HG02642 (cell line): Measurements from ENCODE around the gene CDH6.

Source experiments
- ATAC-seq: cut with Tn5 transposase; IDR thresholded peaks from one replicate; pipeline ENCODE4 v1.9.1; 2021; ENCODE audit warnings: mild to moderate bottlenecking; ENCODE audit not compliant: unreplicated experiment, poor library complexity

CDH6 gene

GRCh38 chr5:31238497-31238896 lies 45.0 kb downstream of the CDH6 start:
- no peak for ATAC-seq

- no peak for ATAC-seq
Observed at GRCh38 chr5:31244921-31245320, 51.4 kb downstream of the CDH6 start.

- no peak for ATAC-seq
Observed at GRCh38 chr5:31247381-31247780, 53.9 kb downstream of the CDH6 start.

- no peak for ATAC-seq
Observed at GRCh38 chr5:31250201-31250600, 56.7 kb downstream of the CDH6 start.

DNA sequence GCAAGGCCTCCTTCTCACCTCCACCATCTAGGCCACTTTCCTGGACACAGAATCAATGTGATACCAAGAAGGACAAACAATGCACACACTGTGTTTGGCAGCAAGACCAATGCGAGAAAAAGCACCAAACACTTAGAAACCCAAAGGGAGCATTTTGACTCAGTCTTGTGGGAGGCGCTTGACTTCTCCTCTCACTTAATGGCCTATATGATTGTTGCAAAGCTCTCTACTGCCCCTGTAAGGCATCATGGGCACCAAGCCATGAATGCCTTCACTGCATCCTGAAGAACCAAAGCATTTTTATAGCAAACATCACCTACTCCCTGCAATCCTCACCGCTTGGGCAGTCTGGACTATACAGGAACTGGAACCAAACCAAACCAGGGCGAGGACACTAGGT lies 57.5 kb downstream of the CDH6 start:
- ATAC-seq: no peak

GRCh38 chr5:31255041-31255440 lies 61.6 kb downstream of the CDH6 start:
- ATAC-seq: no peak

DNA sequence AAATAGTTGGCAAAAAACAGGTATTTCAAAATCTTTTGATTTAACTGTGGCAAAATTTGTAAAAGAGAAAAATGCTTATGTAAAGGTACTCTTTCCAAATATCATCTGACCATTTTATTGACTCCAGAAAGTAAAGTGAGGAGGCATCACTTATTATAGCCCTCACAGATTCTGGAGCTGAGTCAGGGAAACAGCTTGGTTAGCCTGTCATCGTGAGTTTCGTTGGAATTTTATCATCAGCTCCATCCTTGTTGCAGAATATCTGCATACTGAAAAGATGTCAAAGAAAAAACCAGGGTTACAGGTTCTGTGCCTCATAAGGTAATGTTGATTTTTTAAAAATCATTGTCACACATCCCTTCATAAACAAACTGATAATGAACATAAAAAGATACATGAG lies 74.8 kb downstream of the CDH6 start:
- no peak for ATAC-seq

GRCh38 chr5:31268686-31269085 lies 75.2 kb downstream of the CDH6 start:
- ATAC-seq: no peak

DNA sequence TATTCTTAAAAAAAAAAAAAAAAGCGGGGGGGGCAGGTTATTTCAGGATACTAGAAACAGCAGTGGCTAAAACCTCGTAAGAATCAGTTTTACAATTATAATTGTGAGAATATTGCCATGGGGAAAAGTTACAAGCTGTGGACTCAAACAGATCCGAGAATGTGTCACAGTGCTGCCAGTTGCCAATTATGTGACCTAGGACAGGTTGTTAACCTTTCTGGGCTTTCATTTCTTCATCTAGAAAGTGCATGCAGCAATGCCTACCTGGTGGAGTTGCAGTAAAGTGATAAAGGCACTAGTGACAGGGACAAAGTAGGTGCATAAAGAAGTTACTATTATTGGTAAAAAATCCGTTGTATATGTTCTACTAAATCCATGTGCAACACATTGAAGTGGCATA lies 75.8 kb downstream of the CDH6 start:
- no peak for ATAC-seq

DNA sequence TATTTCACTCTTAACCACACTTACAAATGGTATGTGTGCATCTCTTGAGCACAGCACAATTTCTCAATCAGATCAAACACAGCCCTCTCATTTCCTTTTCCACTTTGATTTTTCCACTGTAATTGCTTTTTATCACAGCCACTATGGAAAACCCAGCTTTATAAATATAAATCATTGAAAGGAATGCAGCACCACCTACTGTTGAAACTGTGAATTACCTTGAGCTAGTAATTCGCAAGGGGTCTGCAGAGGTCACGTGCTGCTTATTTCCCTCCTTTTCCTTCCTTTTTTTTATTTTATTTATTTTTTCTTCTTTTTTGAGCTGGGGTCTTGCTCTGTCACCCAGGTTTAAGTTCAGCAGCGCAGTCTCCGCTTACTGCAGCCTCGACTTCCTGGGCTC lies 76.9 kb downstream of the CDH6 start:
- ATAC-seq: no peak

DNA sequence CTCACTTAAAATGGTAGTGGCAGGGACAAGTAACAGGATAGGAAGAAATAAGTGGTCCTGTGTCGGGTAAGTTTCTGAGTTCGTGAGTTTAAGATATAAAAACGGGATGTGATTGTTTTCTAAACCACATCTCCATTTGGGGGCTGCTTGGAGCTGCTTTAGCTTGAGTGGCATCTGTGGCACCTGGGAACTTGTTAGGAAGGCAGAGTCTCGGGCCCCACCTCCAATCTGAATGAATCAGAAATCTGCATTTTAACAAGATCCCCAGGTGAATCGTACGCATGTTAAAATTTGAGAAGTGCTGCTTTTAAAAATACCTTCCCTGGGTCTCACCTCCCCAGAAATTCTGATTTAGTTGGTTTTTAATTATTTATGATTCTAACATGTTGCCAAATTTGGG lies 78.1 kb downstream of the CDH6 start:
- no peak for ATAC-seq

DNA sequence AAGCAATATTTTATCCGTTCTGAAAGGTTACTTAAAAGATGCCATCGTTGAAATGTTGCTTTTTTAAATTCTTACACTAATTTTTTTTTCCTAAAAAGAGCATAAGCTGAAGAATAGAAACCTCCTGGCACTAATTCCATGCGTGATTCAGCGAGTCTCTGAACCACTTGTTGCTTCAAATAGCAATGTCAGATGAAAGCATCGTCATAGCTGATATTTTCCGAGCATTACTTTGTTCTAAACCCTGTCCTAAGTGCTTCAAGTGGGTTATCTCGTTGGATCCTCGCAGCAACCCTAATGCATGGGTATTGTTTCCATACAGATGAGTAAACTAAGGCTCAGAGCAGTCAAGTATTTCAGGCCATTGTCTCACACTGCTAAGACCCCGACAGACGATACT lies 79.7 kb downstream of the CDH6 start:
- no peak for ATAC-seq

DNA sequence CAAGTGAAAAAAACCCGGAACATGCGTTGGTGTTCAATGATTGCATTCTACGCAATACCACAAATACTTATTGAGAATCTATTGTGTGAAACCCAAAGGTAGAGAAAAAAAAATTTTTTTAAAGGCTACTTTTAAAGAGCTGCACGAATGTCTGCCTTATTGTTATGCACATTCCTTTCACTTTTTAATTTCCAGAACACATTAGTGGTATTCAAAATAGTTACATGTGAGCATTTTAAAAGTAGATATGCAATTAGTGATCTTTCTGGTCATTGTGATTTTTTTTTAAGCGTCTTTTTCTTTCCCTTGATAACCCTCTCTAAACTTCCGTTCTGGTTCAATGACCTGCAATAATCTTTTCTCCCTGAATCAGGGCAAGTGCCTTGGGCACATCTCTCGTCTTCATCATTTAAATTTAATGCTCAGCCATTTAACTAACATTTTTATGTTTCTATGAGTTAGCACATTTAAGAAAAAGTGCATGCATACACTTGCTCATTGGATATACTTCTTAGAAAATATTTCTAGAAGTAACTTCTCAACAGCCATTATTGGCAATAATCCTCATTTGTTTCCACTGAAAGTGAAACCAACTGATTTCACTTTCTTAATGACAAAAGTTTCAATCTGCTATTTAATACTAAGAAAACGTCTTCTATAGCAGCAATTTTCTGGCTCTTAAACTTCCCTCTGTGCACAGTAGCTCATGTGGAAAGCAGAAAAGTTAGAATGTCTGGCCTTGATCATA lies 80.3 kb downstream of the CDH6 start:
- ATAC-seq: no peak

DNA sequence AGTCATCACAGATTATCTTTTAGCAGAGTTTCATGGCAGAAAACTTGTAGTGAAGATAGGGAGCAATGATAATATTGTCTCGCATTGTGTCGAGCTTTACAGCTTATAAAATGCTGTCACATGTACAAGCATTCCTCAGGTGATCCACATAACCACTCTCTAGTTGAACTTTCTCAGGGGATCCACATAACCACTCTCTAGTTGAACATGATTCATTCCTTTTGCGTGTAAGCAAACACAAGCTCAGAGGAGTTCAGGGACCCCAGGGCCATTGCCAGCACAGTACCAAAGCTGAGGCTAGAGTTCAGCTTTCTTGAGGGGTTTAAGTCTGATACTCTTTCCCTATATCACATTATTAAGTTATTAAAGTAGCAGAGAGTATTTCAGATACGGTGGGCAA lies 86.7 kb downstream of the CDH6 start:
- no peak for ATAC-seq

GRCh38 chr5:31283326-31283725 lies 89.8 kb downstream of the CDH6 start:
- ATAC-seq: no peak

DNA sequence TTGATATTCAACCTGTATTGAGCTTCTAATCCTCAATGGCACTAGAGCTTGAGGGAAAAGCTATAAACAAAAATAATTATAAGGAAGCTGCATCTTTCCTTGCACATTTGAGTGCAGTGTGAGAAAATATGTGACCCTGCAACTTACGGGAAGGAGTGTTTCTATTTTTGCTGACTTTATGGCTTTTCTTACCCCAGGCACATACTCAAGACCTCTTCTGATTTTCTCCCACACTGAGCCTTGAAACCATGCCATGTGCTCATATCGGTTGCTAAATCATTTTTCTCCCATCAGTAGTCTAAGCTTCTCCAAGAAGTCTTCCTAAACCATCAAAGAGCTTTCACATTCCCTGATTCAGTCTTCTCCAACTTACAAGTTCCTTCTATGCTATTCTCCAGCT lies 91.5 kb downstream of the CDH6 start:
- no peak for ATAC-seq

- ATAC-seq: no peak
Observed at GRCh38 chr5:31287985-31288384, 94.5 kb downstream of the CDH6 start.

- no peak for ATAC-seq
Observed at GRCh38 chr5:31289429-31289828, 95.9 kb downstream of the CDH6 start.

DNA sequence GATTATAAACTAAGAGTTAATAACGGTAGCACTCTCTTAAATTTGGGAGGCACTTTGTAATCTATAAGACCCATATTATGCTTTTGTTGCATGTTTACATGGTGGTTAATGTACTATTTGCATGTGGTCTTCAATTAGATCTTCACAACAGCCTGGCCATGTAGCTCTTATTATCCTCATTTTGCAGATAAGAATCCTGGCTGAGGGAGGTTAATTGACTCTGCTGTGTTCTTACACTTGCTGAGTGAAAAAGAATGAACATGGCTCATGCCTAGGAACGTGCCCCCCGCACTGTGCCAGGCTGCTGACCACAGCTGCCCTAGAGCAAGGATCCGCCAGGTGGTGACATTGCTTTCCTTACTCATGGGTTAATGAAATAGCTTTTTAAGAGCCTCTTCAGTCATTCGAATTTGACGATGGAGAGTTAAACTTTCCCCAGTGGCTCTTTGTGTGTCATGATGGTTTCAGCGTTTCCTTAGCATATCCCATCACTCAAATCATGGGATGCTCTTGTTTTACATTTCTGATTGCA lies 97.9 kb downstream of the CDH6 start:
- no peak for ATAC-seq

DNA sequence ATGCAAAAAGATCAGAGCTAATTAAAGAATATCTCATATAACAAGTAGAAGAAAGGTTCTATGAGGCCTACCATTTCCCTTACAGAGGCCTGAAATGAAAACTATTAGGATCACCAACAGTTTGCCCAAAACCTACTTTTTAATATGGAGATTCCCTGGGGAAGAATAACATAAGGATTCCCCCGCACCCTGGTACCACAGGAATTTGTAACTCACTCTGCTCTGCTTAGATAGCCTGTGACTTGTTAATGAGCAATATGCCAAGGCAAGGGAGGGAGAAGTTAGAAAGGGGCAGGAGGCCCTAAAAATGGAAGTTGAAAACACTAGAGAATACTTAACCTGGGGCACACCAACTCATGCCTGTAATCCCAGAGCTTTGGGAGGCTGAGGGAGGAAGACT lies 107.0 kb downstream of the CDH6 start:
- no peak for ATAC-seq

DNA sequence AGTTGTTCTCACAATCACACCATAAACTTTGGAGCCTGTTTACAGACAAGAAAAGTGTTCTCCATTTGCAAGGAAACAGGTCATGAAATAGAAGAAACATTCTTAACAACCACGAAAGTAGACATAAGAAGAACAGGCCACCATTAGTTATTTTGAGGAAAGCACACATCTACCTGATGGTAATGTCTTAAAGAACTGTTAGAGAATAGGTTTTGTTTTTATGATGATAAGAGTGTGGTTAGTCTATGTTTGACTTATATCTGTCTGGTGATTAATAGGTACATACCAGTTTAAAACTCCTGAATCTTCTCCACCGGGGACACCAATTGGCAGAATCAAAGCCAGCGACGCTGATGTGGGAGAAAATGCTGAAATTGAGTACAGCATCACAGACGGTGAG lies 108.3 kb downstream of the CDH6 start:
- no peak for ATAC-seq

GRCh38 chr5:31303688-31304087 lies 110.2 kb downstream of the CDH6 start:
- ATAC-seq: no peak
